Subcutaneous abdominal adipose tissue (tissue), 5 donors: Measurements from ENCODE around the gene DYNLRB2.
A peak's percentile ranks its signal among the peaks of the same experiment; 100 is the strongest.

ENCODE experiments used
- H3K27ac ChIP-seq: one replicate; pipeline ENCODE4 v1.7.0; 2013; ENCODE audit warnings: low read depth, mild to moderate bottlenecking, inconsistent platforms, low read length, moderate library complexity
- H3K27me3 ChIP-seq, 5 donors: one replicate each; pipeline ENCODE4 v1.7.0; 2013; ENCODE audit warnings: low read length in 5 of 5, inconsistent platforms in 1 of 5; ENCODE audit not compliant: control insufficient read depth in 5 of 5, insufficient read depth in 4 of 5
- H3K36me3 ChIP-seq, 5 donors: one replicate each; pipeline ENCODE4 v1.7.0; 2013; ENCODE audit warnings: low read length in 5 of 5; ENCODE audit not compliant: control insufficient read depth in 5 of 5, insufficient read depth in 5 of 5
- H3K4me1 ChIP-seq, 5 donors: one replicate each; pipeline ENCODE4 v1.7.0; 2013; ENCODE audit warnings: low read length in 5 of 5, mild to moderate bottlenecking in 3 of 5, moderate library complexity in 1 of 5; ENCODE audit not compliant: control insufficient read depth in 5 of 5, insufficient read depth in 5 of 5
- H3K4me3 ChIP-seq, 5 donors: one replicate each; pipeline ENCODE4 v1.7.0; 2013; ENCODE audit warnings: low read length in 5 of 5, low read depth in 1 of 5
- H3K9ac ChIP-seq, 5 donors: one replicate each; pipeline ENCODE4 v1.7.0; 2013; ENCODE audit warnings: low read length in 5 of 5, mild to moderate bottlenecking in 4 of 5, moderate library complexity in 3 of 5
- H3K9me3 ChIP-seq, 5 donors: one replicate each; pipeline ENCODE4 v1.7.0; 2013; ENCODE audit warnings: low read length in 5 of 5; ENCODE audit not compliant: control insufficient read depth in 5 of 5
- donor health status: healthy.
- donor health status: healthy.
- donor health status: healthy.
- donor health status: healthy.
- donor health status: healthy.

Gene DYNLRB2

DNA sequence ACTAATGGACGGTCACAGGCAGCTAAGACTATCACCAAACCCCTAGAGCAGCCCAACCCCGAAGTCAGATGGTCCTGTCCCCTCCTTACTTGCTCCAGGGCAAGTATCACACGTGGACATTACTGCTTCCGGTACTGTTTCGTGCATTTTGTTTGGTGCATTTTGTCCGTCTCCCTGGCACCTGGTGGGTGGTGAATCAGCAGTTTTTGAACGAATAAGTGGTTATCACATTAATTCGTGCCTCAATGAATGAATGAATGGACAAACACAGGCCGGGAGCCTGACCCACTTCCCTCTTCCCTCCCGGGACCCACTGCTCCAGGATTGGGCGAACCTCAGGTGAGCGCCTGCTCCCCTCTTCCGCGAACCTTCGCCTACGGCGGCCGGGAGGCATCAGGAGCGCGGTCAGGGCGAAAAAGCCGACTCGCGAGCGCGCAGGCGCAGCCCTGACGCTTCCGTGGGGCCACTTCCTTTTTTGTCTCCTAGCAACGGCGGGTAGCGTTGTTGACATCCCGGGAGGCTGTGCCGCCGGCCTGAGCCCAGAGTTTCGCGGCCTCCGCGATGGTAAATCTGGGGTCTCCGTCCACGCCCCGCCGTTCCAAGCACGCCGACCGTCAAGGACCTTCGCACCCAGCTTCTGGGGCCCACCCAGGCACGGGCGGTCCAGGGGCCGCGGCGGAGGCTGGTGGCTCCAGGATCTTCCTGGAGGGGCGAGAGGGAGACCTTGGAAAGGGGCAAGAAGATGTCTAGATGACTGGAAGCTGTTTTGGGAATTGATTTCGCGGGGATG, at the start of gene DYNLRB2:
TSS of gene DYNLRB2 (plus strand) at position 478 of the 790 bp plus-strand sequence. CDS start at position 562, 84 bp downstream.
- peak within 1 kb of the TSS; percentile 11 to 69 (median 67) for H3K9ac ChIP-seq
- peak within 1 kb of the TSS; percentile 82 to 98 (median 87) for H3K4me3 ChIP-seq
- H3K27ac ChIP-seq = peak within 1 kb of the TSS; percentile 49
- H3K27me3 ChIP-seq = no peaks in the 10 kb centered on the region
- H3K36me3 ChIP-seq = no peaks in the 10 kb centered on the region
- peaks cover 0 to 17% (median 12%) of the 10 kb centered on the region in 5 donors for H3K4me1 ChIP-seq
- no peaks in the 10 kb centered on the region for H3K9me3 ChIP-seq

DNA sequence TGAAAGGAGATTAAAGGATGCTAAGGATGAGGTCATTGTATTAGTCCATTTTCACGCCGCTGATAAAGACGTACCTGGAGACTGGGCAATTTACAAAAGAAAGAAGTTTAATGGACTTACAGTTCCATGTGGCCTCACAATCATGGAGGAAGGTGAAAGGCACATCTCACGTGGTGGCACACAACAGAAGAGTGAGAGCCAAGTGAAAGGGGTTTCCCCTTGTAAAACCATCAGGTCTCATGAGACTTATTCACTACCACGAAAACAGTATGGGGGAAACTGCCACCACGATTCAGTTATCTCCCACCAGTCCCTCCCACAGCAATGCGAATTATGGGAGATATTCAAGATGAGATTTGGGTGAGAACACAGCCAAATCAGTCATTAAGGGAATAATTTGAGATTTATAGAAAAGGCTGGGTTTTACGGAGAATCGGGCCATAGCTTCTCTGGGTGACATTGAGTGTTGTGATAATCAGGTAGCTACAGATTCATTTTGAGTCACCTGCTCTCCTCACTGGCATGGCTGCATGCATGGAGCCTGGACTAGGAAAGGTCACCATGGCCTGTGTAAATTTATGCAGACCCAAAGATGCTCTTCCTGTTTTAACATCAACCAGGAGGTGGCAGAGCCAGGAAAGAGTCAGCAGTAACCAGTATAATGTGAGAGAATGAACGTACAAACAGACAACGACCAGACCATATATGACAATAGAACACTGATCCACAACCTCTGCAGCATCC, 40.5 kb upstream of the DYNLRB2 start:
- no peak overlapping the region for H3K4me3 ChIP-seq
- H3K9ac ChIP-seq = no peak overlapping the region
- no peaks in the 10 kb centered on the region for H3K4me1 ChIP-seq
- no peaks in the 10 kb centered on the region for H3K36me3 ChIP-seq
- no peak overlapping the region for H3K27ac ChIP-seq
- H3K9me3 ChIP-seq = peaks cover 0 to 2% (median 0%) of the 10 kb centered on the region in 5 donors
- no peaks in the 10 kb centered on the region for H3K27me3 ChIP-seq

DNA sequence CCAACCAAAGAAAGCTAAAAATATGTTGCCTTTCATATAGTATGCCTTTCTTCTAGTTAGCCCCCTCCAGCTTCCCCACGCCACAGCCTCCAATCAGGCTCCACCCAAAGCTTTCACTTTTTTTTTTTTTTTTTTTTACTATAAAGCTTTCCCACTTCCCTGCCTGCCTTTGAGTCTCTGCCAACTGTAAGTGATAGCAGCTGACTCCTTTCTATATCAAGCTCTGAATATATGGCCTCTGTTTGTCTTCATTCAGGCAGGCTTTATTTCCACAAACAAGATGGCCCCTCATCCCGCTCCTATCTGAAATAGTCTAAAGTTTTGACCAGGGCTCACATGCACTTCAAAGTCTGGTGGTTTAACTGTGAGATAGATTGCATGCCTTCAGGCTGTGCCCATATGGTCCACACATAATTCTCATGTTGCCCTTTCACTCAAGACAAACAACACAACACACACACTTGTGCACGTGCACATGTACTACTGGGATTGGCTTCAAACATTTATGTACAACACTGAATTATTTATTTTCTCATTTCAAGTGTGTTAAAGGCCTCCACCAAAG, 39.8 kb upstream of the DYNLRB2 start:
- H3K27ac ChIP-seq = no peak overlapping the region
- H3K9me3 ChIP-seq = peaks cover 0 to 2% (median 0%) of the 10 kb centered on the region in 5 donors
- no peak overlapping the region for H3K4me3 ChIP-seq

DNA sequence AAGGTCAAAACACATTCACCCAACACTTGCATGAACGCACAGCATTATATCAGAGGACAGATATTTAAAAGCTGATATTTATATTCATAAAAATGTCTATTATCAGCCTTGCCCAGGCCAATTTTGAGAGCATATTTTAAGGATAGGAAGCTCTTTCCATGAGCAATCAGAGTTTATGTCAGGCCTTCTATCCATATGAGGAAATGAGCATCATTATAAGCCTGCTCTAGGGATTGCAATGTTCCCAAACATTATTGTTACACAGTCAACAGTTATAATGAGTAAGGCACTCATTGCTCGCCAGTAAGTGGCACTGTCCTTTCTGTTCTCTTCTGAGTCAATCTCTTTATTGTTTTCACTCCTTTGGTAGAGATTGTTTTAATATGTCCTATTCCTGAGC, 37.7 kb upstream of the DYNLRB2 start:
- H3K27me3 ChIP-seq = no peaks in the 10 kb centered on the region
- no peak overlapping the region for H3K9ac ChIP-seq
- H3K9me3 ChIP-seq = peaks cover 0 to 2% (median 0%) of the 10 kb centered on the region in 5 donors
- no peak overlapping the region for H3K4me3 ChIP-seq
- H3K4me1 ChIP-seq = peaks cover 0 to 5% (median 0%) of the 10 kb centered on the region in 5 donors
- H3K36me3 ChIP-seq = no peaks in the 10 kb centered on the region
- no peak overlapping the region for H3K27ac ChIP-seq

More for the DNA sequence above, 39.8 kb upstream of the DYNLRB2 start:
- no peaks in the 10 kb centered on the region for H3K4me1 ChIP-seq
- H3K27me3 ChIP-seq = no peaks in the 10 kb centered on the region
- H3K36me3 ChIP-seq = no peaks in the 10 kb centered on the region
- no peak overlapping the region for H3K9ac ChIP-seq

DNA sequence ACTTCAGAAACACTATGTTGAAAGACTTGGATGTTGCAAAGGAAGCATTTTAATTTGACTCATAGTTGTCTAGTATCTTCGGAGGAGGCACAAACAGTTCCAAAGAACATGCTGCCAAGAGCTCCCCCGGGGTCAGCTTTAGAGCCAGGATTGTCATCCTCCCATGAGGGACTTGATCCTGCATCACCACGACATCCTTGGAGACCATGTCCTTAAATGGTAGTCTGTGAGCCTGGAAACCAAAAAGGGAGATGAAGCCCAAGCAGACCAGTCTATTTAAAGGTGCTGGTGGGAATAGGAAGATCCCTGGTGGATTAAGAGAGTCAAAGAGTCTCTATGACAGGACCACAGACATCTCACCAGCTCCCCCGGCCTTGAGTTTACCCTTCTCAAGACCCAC, 33.3 kb upstream of the DYNLRB2 start:
- Histone ChIP-seq H3K4me1 (peaks cover 0 to 5% (median 0%) of the 10 kb centered on the region in 5 donors), H3K27me3 (peaks cover 0 to 3% (median 0%) of the 10 kb centered on the region in 5 donors), H3K9ac (no peak overlapping the region), H3K9me3 (no peaks in the 10 kb centered on the region), H3K36me3 (no peaks in the 10 kb centered on the region), H3K27ac (no peak overlapping the region), H3K4me3 (no peak overlapping the region)

DNA sequence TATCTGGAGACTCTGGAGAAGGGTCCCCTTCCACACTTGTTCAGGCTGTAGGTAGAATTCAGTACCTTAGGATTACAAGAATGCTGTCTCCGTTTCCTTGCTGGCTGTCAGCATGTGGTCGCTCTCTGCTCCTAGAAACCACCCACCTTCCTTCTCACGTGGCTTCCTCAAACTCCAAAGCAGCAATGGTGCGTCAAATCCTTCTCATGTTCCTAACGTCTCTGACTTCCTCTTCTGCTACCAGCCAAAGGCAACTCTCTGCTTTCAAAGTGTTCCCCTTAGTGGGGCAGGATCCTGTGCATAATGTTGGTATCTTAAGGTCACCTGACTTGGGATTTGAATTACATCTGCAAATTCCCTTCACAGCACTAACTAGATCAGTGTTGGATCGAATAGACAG, 30.9 kb upstream of the DYNLRB2 start:
- H3K4me3 ChIP-seq = no peak overlapping the region
- no peaks in the 10 kb centered on the region for H3K9me3 ChIP-seq
- peaks cover 0 to 3% (median 0%) of the 10 kb centered on the region in 5 donors for H3K27me3 ChIP-seq
- no peak overlapping the region for H3K27ac ChIP-seq
- no peak overlapping the region for H3K9ac ChIP-seq
- H3K4me1 ChIP-seq = peaks cover 0 to 5% (median 0%) of the 10 kb centered on the region in 5 donors
- no peaks in the 10 kb centered on the region for H3K36me3 ChIP-seq

DNA sequence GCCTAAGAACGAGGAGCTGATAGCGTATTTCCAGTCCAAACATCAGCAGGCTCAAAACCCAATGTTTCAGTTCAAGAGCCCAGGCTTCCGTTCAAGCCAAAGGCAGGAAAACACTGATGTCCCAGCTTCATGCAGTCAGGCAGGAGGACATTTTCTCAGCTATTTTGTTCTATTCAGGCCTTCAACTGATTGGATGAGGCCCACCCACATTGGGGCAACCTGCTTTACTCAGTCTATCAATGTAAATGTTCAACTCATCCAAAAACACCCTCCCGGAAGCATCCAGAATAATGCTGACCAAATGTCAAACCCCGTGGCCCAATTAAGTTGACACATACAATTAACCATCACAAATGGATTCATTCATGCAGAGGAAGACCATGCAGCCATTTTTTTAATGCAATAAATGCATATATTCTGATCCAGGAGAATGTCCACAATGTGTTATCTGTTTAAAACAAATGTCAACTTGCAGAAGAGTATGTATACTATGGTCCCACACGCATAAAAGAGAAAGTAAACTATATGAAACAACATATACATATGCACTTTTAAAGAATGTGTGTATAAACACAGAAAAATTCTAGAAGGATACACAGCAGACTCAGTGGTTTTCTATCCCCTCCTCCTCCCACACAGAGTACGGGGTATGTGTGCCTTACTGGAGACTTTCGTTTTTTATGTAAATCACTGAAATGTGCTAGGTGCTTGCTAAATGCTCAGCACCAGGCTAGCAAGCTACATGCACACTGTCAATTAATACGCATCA, 28.8 kb upstream of the DYNLRB2 start:
- Histone ChIP-seq H3K27me3 (peaks cover 0 to 3% (median 0%) of the 10 kb centered on the region in 5 donors), H3K27ac (no peak overlapping the region)

DNA sequence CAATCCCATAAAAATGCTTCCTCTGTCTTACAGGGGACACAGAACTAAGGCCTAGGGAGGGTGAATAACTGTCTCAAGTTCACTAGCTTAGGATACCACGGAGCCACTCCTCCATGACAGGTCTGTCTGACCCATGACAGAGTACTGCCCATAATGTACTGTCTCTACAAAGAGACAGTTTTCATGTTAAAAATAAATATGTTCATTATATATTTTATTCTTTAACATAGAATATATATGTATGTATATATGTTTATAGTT, 28.3 kb upstream of the DYNLRB2 start:
- no peaks in the 10 kb centered on the region for H3K36me3 ChIP-seq
- H3K9ac ChIP-seq = no peak overlapping the region
- no peak overlapping the region for H3K27ac ChIP-seq
- peaks cover 0 to 3% (median 0%) of the 10 kb centered on the region in 5 donors for H3K27me3 ChIP-seq
- no peaks in the 10 kb centered on the region for H3K4me1 ChIP-seq
- no peak overlapping the region for H3K4me3 ChIP-seq
- H3K9me3 ChIP-seq = no peaks in the 10 kb centered on the region

More for the DNA sequence above, 28.8 kb upstream of the DYNLRB2 start:
- no peak overlapping the region for H3K4me3 ChIP-seq
- H3K9ac ChIP-seq = no peak overlapping the region
- no peaks in the 10 kb centered on the region for H3K9me3 ChIP-seq
- no peaks in the 10 kb centered on the region for H3K36me3 ChIP-seq
- peaks cover 0 to 3% (median 0%) of the 10 kb centered on the region in 5 donors for H3K4me1 ChIP-seq

DNA sequence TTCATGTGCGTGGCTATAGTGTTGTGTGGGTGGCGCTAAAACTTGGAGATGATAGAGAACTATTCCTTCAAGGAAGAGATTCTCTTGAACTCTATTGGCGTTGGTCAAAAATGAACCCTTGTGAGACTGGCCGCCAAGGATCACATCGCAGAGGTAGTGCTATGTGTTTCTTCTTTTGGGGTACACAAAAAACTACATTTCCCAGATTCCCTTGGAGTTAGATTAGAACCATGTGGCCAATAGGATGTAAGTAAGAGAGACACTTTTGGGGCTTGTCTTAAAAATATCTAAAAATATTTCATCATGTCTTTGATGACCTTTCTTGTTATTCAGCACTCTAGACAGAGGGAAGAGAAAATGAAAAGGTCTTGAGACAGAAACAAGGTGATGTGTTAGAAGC, 25.4 kb upstream of the DYNLRB2 start:
- H3K9ac ChIP-seq = no peak overlapping the region
- no peaks in the 10 kb centered on the region for H3K27me3 ChIP-seq
- H3K9me3 ChIP-seq = no peaks in the 10 kb centered on the region
- peaks cover 0 to 6% (median 0%) of the 10 kb centered on the region in 5 donors for H3K4me1 ChIP-seq
- no peak overlapping the region for H3K27ac ChIP-seq
- H3K4me3 ChIP-seq = no peak overlapping the region
- no peaks in the 10 kb centered on the region for H3K36me3 ChIP-seq
